ENCODE data around the gene PRRT3. TPM values are rescaled to one million over a fixed set of nuclear protein-coding genes. Genes with fewer than 3 reads are reported as not detected.
"Not testable (repeated sequence)": the region's sequence is repeated elsewhere in the genome, so short reads cannot be mapped to it uniquely, and the experiment has no call there.

Gene PRRT3
- total and polyA plus RNA-seq, 2 of the 13 experiments (the other 11 are each of a cell fraction or from before 2014, with no cell fraction given), result 0.22 to 0.44 TPM

GRCh38 chr3:9942164-9942563 lies 10.0 kb downstream of the PRRT3 start (continued):
- TF ChIP-seq ZNF644 (CRISPR knock-in tag; IDR thresholded peaks at IDR 0.05; ENCODE audit: low read depth) (no peak), HDAC6 (IDR thresholded peaks at IDR 0.05; ENCODE audit: low read depth, low read length) (no peak), HNF1A (IDR thresholded peaks at IDR 0.05; ENCODE audit: low read depth) (no peak), HNF1A (CRISPR knock-in tag; IDR thresholded peaks at IDR 0.05; ENCODE audit: borderline replicate concordance) (no peak), ATF2 (CRISPR knock-in tag; IDR thresholded peaks at IDR 0.05) (no peak)

DNA sequence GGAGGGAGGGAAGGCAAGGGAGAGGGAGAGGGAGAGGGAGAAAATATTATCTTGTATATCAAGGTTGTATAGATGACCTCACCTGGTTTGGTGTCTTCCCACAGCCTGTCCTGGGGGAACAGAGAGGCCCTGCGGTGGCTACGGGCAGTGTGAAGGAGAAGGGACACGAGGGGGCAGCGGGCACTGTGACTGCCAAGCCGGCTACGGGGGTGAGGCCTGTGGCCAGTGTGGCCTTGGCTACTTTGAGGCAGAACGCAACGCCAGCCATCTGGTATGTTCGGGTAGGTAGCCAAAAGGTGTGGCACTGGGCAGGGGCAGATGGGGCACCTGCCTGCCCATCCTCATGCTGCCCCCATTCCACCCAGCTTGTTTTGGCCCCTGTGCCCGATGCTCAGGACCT lies 11.5 kb downstream of the PRRT3 start:
- whole genome bisulfite sequencing (ENCODE audit: low lambda C conversion rate), result over 99% methylated on average over 9 of the region's 10 CpGs
- Histone ChIP-seq H3K9me3 (ENCODE audit: low read length) (no peaks in the 10 kb centered on the region), H3K27ac (ENCODE audit: extremely low read length, insufficient read depth, low read length) (no peak overlapping the region), H3K9ac (ENCODE audit: insufficient read depth, low read depth, low read length) (no peak overlapping the region), H3K4me1 (ENCODE audit: insufficient read depth, low read length) (peaks cover 26% of the 10 kb centered on the region), H2AFZ (ENCODE audit: low read length) (no peak overlapping the region), H4K20me1 (ENCODE audit: insufficient read depth, low read length) (no peaks in the 10 kb centered on the region), H3K36me3 (replicated peaks in 1 of 2; ENCODE audit: control insufficient read depth in 1 of 2, insufficient read depth in 2 of 2, low read length in 2 of 2) (peaks cover 6 to 26% of the 10 kb centered on the region in 2 experiments; a peak in 4 of 5 replicates), H3K79me2 (ENCODE audit: insufficient read depth, low read length) (peaks cover 2% of the 10 kb centered on the region), H3K4me2 (ENCODE audit: low read depth, low read length) (no peak overlapping the region), H3K27me3 (ENCODE audit: control insufficient read depth in 1 of 2, insufficient read depth in 2 of 2, low read length in 2 of 2) (no peaks in the 10 kb centered on the region), H3K4me3 (replicated peaks in 1 of 3; ENCODE audit: insufficient read depth in 1 of 3, low read depth in 2 of 3, low read length in 3 of 3) (no peak overlapping the region)
- DNase-seq (ENCODE audit: low spot score), result no peak
- in situ Hi-C loops (cut with HindIII; ENCODE audit: extremely low pct_ligation_motif_present, low pct_unique_long_range_greater_than_20kb) (no loop called here), intact Hi-C loops (cut with micrococcal nuclease; ENCODE audit: unreplicated experiment) (loop anchor here (10.0 kb wide), 1 partner anchor 64 kb away; no protein-coding TSS in a partner anchor)
- BruUV-seq (replicated peaks), result no TSS peak
- TF ChIP-seq, protein P1, sequence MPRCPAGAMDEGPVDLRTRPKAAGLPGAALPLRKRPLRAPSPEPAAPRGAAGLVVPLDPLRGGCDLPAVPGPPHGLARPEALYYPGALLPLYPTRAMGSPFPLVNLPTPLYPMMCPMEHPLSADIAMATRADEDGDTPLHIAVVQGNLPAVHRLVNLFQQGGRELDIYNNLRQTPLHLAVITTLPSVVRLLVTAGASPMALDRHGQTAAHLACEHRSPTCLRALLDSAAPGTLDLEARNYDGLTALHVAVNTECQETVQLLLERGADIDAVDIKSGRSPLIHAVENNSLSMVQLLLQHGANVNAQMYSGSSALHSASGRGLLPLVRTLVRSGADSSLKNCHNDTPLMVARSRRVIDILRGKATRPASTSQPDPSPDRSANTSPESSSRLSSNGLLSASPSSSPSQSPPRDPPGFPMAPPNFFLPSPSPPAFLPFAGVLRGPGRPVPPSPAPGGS (CRISPR knock-in tag; IDR thresholded peaks at IDR 0.05), result no peak
- no peak for TF ChIP-seq ZBTB21 (CRISPR knock-in tag; IDR thresholded peaks at IDR 0.05)
- no peak for TF ChIP-seq ZMAT5 (CRISPR knock-in tag; IDR thresholded peaks at IDR 0.05; ENCODE audit: borderline replicate concordance, low read depth)
- ATAC-seq, result no peak
- ChIA-PET CTCF (ENCODE audit: low intra/inter-chr PET ratio, low total read pairs) (no interaction called here), POLR2A (no interaction called here)
- FAIRE-seq, result no peak

GRCh38 chr3:9939906-9940305 lies 12.3 kb downstream of the PRRT3 start:
- H3K9ac ChIP-seq (ENCODE audit: insufficient read depth, low read depth, low read length); CTCF ChIA-PET (ENCODE audit: low intra/inter-chr PET ratio, low total read pairs); POLR2A ChIA-PET; H3K27ac ChIP-seq (ENCODE audit: extremely low read length, insufficient read depth, low read length); DNase-seq (ENCODE audit: low spot score); in situ Hi-C loops (cut with HindIII; ENCODE audit: extremely low pct_ligation_motif_present, low pct_unique_long_range_greater_than_20kb); H3K27me3 ChIP-seq (ENCODE audit: control insufficient read depth in 1 of 2, insufficient read depth in 2 of 2, low read length in 2 of 2); H3K4me3 ChIP-seq (replicated peaks in 1 of 3; ENCODE audit: insufficient read depth in 1 of 3, low read depth in 2 of 3, low read length in 3 of 3); H4K20me1 ChIP-seq (ENCODE audit: insufficient read depth, low read length); ATAC-seq; H3K79me2 ChIP-seq (ENCODE audit: insufficient read depth, low read length); BruUV-seq (replicated peaks); H3K4me2 ChIP-seq (ENCODE audit: low read depth, low read length); H2AFZ ChIP-seq (ENCODE audit: low read length); H3K9me3 ChIP-seq (ENCODE audit: low read length); FAIRE-seq: not testable (repeated sequence)
- 98% methylated on average over 19 of the region's 32 CpGs for WGBS (ENCODE audit: low lambda C conversion rate)
- intact Hi-C loops (cut with micrococcal nuclease; ENCODE audit: unreplicated experiment), result loop anchor here (10.0 kb wide), 1 partner anchor 65 kb away; no protein-coding TSS in a partner anchor
- peaks cover 27% of the 10 kb centered on the region for H3K4me1 ChIP-seq (ENCODE audit: insufficient read depth, low read length)
- peaks cover 6 to 28% of the 10 kb centered on the region in 2 experiments; a peak in 4 of 5 replicates for H3K36me3 ChIP-seq (replicated peaks in 1 of 2; ENCODE audit: control insufficient read depth in 1 of 2, insufficient read depth in 2 of 2, low read length in 2 of 2)

All from HepG2 (cell line).